Transverse colon (tissue), 4 donors: ENCODE measurements around the gene MYOF. TPM values are rescaled to one million over a fixed set of nuclear protein-coding genes. Genes with fewer than 3 reads are reported as not detected.

ENCODE experiments used
- DNase-seq: peaks from one replicate; pipeline ENCODE4 v3.0.0-alpha.2; 2019
- H3K27ac ChIP-seq, 4 donors: fragments of 200-600 bp; sonication (generic); 2 replicates each; pipeline ENCODE4 v1.5.1; 2016 to 2018; ENCODE audit warnings: inconsistent platforms in 4 of 4
- H3K27me3 ChIP-seq: fragments of 200-600 bp; sonication (generic); 2 replicates; pipeline ENCODE4 v1.5.1; 2017; ENCODE audit warnings: inconsistent platforms
- H3K36me3 ChIP-seq, 4 donors: fragments of 200-600 bp; sonication (generic); 2 replicates each; pipeline ENCODE4 v1.5.1; 2017 to 2019; ENCODE audit warnings: inconsistent platforms in 4 of 4
- H3K4me1 ChIP-seq, 4 donors: fragments of 200-600 bp; sonication (generic); 2 replicates each; pipeline ENCODE4 v1.5.1; 2017 to 2020; ENCODE audit warnings: inconsistent platforms in 4 of 4
- H3K4me3 ChIP-seq, 4 donors: fragments of 200-600 bp; sonication (generic); 1 replicate in 1 of 4; 2 replicates in 3 of 4; pipeline versions ENCODE4 v1.5.1 to v1.6.1; 2017 to 2019; ENCODE audit warnings: inconsistent platforms in 4 of 4
- H3K9me3 ChIP-seq, 2 donors: fragments of 200-600 bp; sonication (generic); 2 replicates each; pipeline ENCODE4 v1.5.1; 2017 to 2019; ENCODE audit warnings: inconsistent platforms in 2 of 2
- EP300 ChIP-seq: sonication (generic); formaldehyde crosslinking; IDR thresholded peaks from one replicate; pipeline ENCODE4 v1.6.1; 2017; ENCODE audit warnings: antibody characterized with exemption, low read depth
- POLR2A ChIP-seq: fragments of 450-650 bp; IDR thresholded peaks from one replicate; pipeline ENCODE4 v1.6.1; 2016; ENCODE audit warnings: antibody characterized with exemption, mild to moderate bottlenecking, moderate library complexity
- POLR2AphosphoS5 ChIP-seq, 3 donors: sonication (generic); formaldehyde crosslinking; IDR thresholded peaks; one replicate each; pipeline ENCODE4 v1.6.1; 2016; ENCODE audit warnings: antibody characterized with exemption in 3 of 3
- WGBS, 2 donors: methylation state at CpG; one replicate each; pipeline ENCODE4 v1.1.5; 2018; ENCODE audit warnings: low coverage in 1 of 2; 5-methylcytosine and 5-hydroxymethylcytosine counted together
- in situ Hi-C, 4 donors: fragments of 200-750 bp; cut with MboI; loops; one replicate each; pipeline versions ENCODE4 v1.15.0 to v1.15.1; 2017; ENCODE audit warnings: low sequenced_read_pairs in 3 of 4, low pct_ligation_motif_present in 1 of 4, low pct_unique_long_range_greater_than_20kb in 1 of 4
- intact Hi-C: fragments of 100-400 bp; cut with DNase I; formaldehyde crosslinking; loops from one replicate; pipeline ENCODE4 v1.15.1; 2023; ENCODE audit warnings: low total_unique reads
- total RNA-seq, 4 donors: library from RNA; depleted of rRNA; stranded (reverse); fragments of >200 nt; gene quantifications; one replicate each; pipeline ENCODE4 v1.1.0, GENCODE V29; 2016
- TF ChIP-seq, protein P1 (sequence below), 5 experiments: fragments of 200-600 bp in 3 of 5; fragments of 450-650 bp in 2 of 5; sonication (generic) in 3 of 5; IDR thresholded peaks; 1 replicate in 2 of 5; 2 replicates in 3 of 5; pipeline ENCODE4 v1.5.1; 2016 to 2017; ENCODE audit warnings: antibody characterized with exemption in 5 of 5, inconsistent platforms in 3 of 5, mild to moderate bottlenecking in 2 of 5, moderate library complexity in 1 of 5

The MYOF gene
- total RNA-seq, 4 donors from 2014 or later: 18.9 to 57.2 (median 50.2) TPM

DNA sequence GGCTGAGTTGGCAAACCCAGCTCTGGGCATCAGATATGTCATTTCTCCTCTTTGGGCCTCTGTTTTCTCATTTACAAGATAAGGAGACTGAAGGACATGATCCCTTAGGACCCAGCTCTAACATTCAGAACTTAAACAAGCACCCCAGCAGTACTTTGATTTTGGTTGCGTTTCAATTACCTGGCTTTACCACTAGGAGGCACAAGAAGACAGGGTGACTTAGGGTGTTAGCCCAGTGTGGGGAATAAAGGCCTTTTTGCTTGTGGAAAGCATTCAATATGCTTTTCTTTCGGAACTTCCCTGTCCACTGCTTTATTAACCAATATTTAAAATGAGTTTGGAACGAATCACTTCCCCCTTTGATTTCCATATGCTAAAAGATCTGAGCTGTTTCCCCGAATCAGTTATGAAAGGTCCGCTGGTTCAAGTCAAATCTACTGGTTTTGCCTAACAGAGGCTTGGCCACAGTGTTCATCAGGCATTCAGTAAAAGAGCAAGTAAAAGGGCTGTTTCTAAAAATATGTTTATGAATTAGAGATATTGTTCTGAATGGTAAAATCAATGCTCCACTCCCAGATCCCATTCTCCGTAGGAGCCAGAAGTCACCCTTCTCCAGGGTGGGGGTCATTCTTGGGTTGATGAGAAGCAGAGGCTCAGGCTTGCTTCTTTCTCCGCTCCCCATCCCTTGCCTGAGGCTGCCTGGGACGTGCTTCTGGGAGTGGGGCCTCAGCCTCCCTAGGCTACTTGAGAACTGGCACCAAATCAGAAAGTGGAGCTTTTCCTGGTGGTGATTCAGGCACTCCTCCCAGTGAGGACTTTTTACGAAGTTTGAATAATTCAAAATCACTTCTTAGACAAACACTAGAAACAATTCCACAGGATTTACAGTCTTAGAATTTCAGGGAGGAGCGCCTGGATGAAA lies 105.5 kb downstream of the MYOF start:
- in situ Hi-C loops: loop anchor here in 3 of 4 donors (5.0 kb wide), 1 partner anchor 106 kb away; the partner anchor contains the start of gene MYOF (in 3 of the 3)
- no peaks in the 10 kb centered on the region for H3K27me3 ChIP-seq

DNA sequence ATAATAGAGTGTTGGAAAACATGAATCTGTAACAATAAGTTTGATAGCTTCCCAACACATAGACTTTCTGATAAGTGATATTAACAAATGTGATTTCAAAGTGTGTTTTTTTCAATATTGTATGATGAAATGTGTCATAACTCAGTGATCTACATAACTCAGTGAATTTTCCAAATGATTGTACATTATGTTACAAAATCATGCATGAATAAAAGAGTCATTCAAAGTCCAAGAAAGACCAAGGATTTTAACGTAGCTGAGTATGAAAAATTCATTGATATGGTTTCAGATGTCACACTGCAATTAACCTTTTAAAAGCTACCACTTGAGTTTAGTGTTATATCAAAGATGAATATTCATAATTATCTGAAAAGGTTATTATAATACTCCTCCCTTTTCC lies 111.2 kb downstream of the MYOF start:
- H3K4me3 ChIP-seq: no peak overlapping the region
- no peaks in the 10 kb centered on the region for H3K4me1 ChIP-seq
- no peak for DNase-seq
- intact Hi-C loops: no loop called here
- no peaks in the 10 kb centered on the region for H3K9me3 ChIP-seq
- no peaks in the 10 kb centered on the region for H3K27me3 ChIP-seq
- TF ChIP-seq EP300 (no peak), POLR2A (no peak), POLR2AphosphoS5 (IDR thresholded peaks at IDR 0.05) (no peak)
- TF ChIP-seq, protein P1, sequence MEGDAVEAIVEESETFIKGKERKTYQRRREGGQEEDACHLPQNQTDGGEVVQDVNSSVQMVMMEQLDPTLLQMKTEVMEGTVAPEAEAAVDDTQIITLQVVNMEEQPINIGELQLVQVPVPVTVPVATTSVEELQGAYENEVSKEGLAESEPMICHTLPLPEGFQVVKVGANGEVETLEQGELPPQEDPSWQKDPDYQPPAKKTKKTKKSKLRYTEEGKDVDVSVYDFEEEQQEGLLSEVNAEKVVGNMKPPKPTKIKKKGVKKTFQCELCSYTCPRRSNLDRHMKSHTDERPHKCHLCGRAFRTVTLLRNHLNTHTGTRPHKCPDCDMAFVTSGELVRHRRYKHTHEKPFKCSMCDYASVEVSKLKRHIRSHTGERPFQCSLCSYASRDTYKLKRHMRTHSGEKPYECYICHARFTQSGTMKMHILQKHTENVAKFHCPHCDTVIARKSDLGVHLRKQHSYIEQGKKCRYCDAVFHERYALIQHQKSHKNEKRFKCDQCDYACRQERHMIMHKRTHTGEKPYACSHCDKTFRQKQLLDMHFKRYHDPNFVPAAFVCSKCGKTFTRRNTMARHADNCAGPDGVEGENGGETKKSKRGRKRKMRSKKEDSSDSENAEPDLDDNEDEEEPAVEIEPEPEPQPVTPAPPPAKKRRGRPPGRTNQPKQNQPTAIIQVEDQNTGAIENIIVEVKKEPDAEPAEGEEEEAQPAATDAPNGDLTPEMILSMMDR (IDR thresholded peaks at IDR 0.05): no peak
- no peak overlapping the region for H3K27ac ChIP-seq
- in situ Hi-C loops: loop anchor here in 3 of 4 donors (5.0 to 25.0 kb wide), 2 partner anchors 111 to 316 kb away; partner anchors contain the start of gene MYOF (in 1 of the 3)
- WGBS, 2 donors: 42 to 52% methylated on average over 1 of the region's 1 CpG
- peaks cover 0 to 27% (median 11%) of the 10 kb centered on the region in 4 donors for H3K36me3 ChIP-seq

More for the DNA sequence above, 105.5 kb downstream of the MYOF start:
- WGBS, 2 donors: 25 to 35% methylated on average over 6 to 10 of the region's 10 CpGs
- Histone ChIP-seq H3K9me3 (no peaks in the 10 kb centered on the region), H3K36me3 (peaks cover 0 to 16% (median 7%) of the 10 kb centered on the region in 4 donors), H3K4me3 (no peak overlapping the region), H3K27ac (peak overlapping the region; percentile 44 to 83 (median 66)), H3K4me1 (peaks cover 0 to 12% (median 5%) of the 10 kb centered on the region in 4 donors)
- DNase-seq: peak; percentile 42
- TF ChIP-seq POLR2A (no peak), POLR2AphosphoS5 (IDR thresholded peaks at IDR 0.05) (peak; percentile 41 to 55 (median 51))
- TF ChIP-seq, protein P1 (IDR thresholded peaks at IDR 0.05): peak; percentile 92 to 97 (median 96)
- intact Hi-C loops: loop anchor here (2.0 kb wide), 1 partner anchor 106 kb away; the partner anchor contains the start of gene MYOF

DNA sequence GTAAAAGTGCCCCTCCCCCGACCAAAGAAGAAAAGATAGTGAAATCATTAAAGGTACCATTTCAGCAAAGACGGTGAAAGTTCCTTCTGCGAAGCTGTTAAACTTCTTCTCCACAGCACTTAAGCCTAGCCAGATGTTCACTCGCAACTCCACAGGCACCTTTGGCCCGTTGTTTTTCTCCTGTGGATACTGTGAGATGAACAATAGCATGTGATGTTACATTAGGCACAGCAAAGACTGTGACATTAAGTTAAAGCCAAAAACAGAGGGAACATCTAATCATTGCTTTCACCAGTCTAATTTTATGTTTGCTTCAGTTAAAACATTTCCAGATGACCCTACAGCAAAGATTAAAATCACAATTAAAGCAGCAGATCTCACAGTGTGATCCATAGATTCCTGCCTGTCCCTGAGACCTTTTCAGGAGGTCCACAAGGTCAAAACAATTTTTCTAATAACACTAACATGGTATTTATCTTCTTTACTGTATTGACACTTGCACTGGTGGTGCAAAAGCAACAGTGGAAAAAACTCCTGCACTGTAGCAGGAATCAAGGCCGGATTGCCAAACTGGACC lies 112.5 kb downstream of the MYOF start:
- intact Hi-C loops (loop anchor here (5.0 kb wide), 1 partner anchor 123 kb away; no protein-coding TSS in a partner anchor), in situ Hi-C loops (loop anchor here in 3 of 4 donors (5.0 to 25.0 kb wide), 2 partner anchors 113 to 318 kb away; partner anchors contain the start of gene MYOF (in 1 of the 3))
- Histone ChIP-seq H3K27ac (no peak overlapping the region), H3K4me1 (no peaks in the 10 kb centered on the region), H3K9me3 (no peaks in the 10 kb centered on the region), H3K36me3 (peaks cover 0 to 27% (median 9%) of the 10 kb centered on the region in 4 donors), H3K27me3 (no peaks in the 10 kb centered on the region), H3K4me3 (no peak overlapping the region)
- DNase-seq: no peak
- TF ChIP-seq EP300 (no peak), POLR2AphosphoS5 (IDR thresholded peaks at IDR 0.05) (no peak), POLR2A (no peak)
- TF ChIP-seq, protein P1 (IDR thresholded peaks at IDR 0.05): no peak
- WGBS, 2 donors: 79 to 84% methylated on average over 6 of the region's 6 CpGs

DNA sequence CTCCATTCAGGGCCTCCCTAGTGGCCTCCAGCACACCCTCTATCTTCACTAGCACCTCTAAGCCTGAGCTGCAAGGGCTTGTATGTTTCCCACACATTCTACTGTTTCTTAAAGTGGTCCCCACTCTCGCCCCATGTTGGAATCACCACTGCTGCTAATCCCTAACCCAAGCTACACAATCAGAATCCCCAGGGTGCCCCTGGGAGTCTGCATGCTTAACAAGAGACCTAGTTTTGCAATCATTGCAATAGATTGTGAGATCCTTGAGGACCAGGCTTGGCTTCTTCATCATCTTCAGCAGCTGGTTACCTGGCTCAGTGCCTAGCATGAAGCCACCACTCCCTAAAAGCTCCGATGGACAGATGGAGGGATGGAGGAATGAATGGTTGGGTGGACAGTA lies 113.9 kb downstream of the MYOF start:
- in situ Hi-C loops (loop anchor here in 2 of 4 donors (25.0 kb wide), 1 partner anchor 319 kb away; no protein-coding TSS in a partner anchor), intact Hi-C loops (loop anchor here (5.0 kb wide), 1 partner anchor 124 kb away; no protein-coding TSS in a partner anchor)
- H3K27ac ChIP-seq: no peak overlapping the region
- H3K4me1 ChIP-seq: no peaks in the 10 kb centered on the region
- no peaks in the 10 kb centered on the region for H3K27me3 ChIP-seq
- peaks cover 0 to 27% (median 8%) of the 10 kb centered on the region in 4 donors for H3K36me3 ChIP-seq
- no peak for TF ChIP-seq POLR2A
- no peak for TF ChIP-seq POLR2AphosphoS5 (IDR thresholded peaks at IDR 0.05)
- TF ChIP-seq EP300: no peak
- TF ChIP-seq, protein P1 (IDR thresholded peaks at IDR 0.05): no peak
- WGBS, 2 donors: 73 to 85% methylated on average over 2 of the region's 2 CpGs
- no peak overlapping the region for H3K4me3 ChIP-seq
- DNase-seq: no peak
- no peaks in the 10 kb centered on the region for H3K9me3 ChIP-seq
